Right lung (tissue), 5 donors: ENCODE results near the gene PTPRM. TPM values are rescaled to one million over a fixed set of nuclear protein-coding genes. Genes with fewer than 3 reads are reported as not detected.

Experiments
- DNase-seq, 2 donors: peaks; one replicate each; pipeline ENCODE4 v3.0.0-alpha.2; 2013
- polyA plus RNA-seq, 5 donors: library from polyadenylated mRNA; unstranded; fragments of 120-200 nt; gene quantifications; one replicate each; pipeline versions ENCODE4 v1.2.1 to v1.2.3, GENCODE V29; 2013; ENCODE audit warnings: inconsistent platforms in 1 of 5, low replicate concordance in 1 of 5; ENCODE audit not compliant: insufficient read length in 5 of 5, insufficient read depth in 1 of 5

PTPRM gene
- polyA plus RNA-seq, 5 donors = 81.3 to 105 (median 93.0) TPM

- no peak for DNase-seq
Measured at GRCh38 chr18:7855028-7855427, 287.9 kb downstream of the PTPRM start.

- DNase-seq = no peak
Measured at GRCh38 chr18:7855671-7856070, 288.6 kb downstream of the PTPRM start.

- DNase-seq = no peak
Measured at GRCh38 chr18:7856116-7856515, 289.0 kb downstream of the PTPRM start.

GRCh38 chr18:7856733-7857132, 289.6 kb downstream of the PTPRM start:
- no peak for DNase-seq

- no peak for DNase-seq
Measured at GRCh38 chr18:7857562-7857961, 290.4 kb downstream of the PTPRM start.

GRCh38 chr18:7859122-7859521, 292.0 kb downstream of the PTPRM start:
- no peak for DNase-seq

GRCh38 chr18:7870266-7870665, 303.1 kb downstream of the PTPRM start:
- no peak for DNase-seq

GRCh38 chr18:7870855-7871254, 303.7 kb downstream of the PTPRM start:
- peak in 1 of 2 donors; percentile 20 for DNase-seq

- DNase-seq = no peak
Measured at GRCh38 chr18:7871560-7872456, 304.7 kb downstream of the PTPRM start.

GRCh38 chr18:7872569-7872968, 305.5 kb downstream of the PTPRM start:
- DNase-seq = no peak

- DNase-seq = no peak
Measured at GRCh38 chr18:7873316-7873715, 306.2 kb downstream of the PTPRM start.

GRCh38 chr18:7876354-7877104, 309.4 kb downstream of the PTPRM start:
- no peak for DNase-seq

- no peak for DNase-seq
Measured at GRCh38 chr18:7877609-7878008, 310.5 kb downstream of the PTPRM start.

GRCh38 chr18:7878265-7879211, 311.4 kb downstream of the PTPRM start:
- DNase-seq = no peak

GRCh38 chr18:7879717-7880116, 312.6 kb downstream of the PTPRM start:
- DNase-seq = no peak

- no peak for DNase-seq
Measured at GRCh38 chr18:7885865-7886264, 318.7 kb downstream of the PTPRM start.

- no peak for DNase-seq
Measured at GRCh38 chr18:7886436-7886835, 319.3 kb downstream of the PTPRM start.

GRCh38 chr18:7889515-7889914, 322.4 kb downstream of the PTPRM start:
- DNase-seq = no peak

GRCh38 chr18:7890075-7890474, 323.0 kb downstream of the PTPRM start:
- DNase-seq = peak in 1 of 2 donors; percentile 21

GRCh38 chr18:7892556-7892955, 325.4 kb downstream of the PTPRM start:
- DNase-seq = no peak

GRCh38 chr18:7894592-7894991, 327.5 kb downstream of the PTPRM start:
- no peak for DNase-seq

GRCh38 chr18:7895346-7895745, 328.2 kb downstream of the PTPRM start:
- DNase-seq = no peak
